WTC11 (cell line): Measurements from ENCODE around the gene LRRC8D.

Experiments
- CBFB ChIP-seq: sonication (generic); formaldehyde crosslinking; IDR thresholded peaks from 2 replicates; pipeline ENCODE4 v1.8.1; 2022; ENCODE audit warnings: mild to moderate bottlenecking, low read depth, missing genetic modification reagents
- JUN ChIP-seq: sonication (generic); formaldehyde crosslinking; IDR thresholded peaks from 2 replicates; pipeline ENCODE4 v1.8.0; 2023; ENCODE audit warnings: mild to moderate bottlenecking, missing genetic modification reagents
- NFYB ChIP-seq: sonication (generic); formaldehyde crosslinking; conservative IDR thresholded peaks from 2 replicates; pipeline ENCODE4 v1.8.0; 2022; ENCODE audit warnings: low read depth, missing genetic modification reagents
- NR2C2 ChIP-seq: sonication (generic); formaldehyde crosslinking; IDR thresholded peaks from 2 replicates; pipeline ENCODE4 v1.8.0; 2022; ENCODE audit warnings: mild to moderate bottlenecking, missing genetic modification reagents
- OVOL2 ChIP-seq: fragments of 250-450 bp; sonication (Bioruptor Pico); IDR thresholded peaks from 2 replicates; pipeline ENCODE4 v1.9.0; 2021; ENCODE audit warnings: mild to moderate bottlenecking, borderline replicate concordance
- TEAD4 ChIP-seq: sonication (generic); formaldehyde crosslinking; IDR thresholded peaks from 2 replicates; pipeline ENCODE4 v1.8.0; 2022; ENCODE audit warnings: mild to moderate bottlenecking, missing genetic modification reagents
- ZNF317 ChIP-seq: sonication (generic); formaldehyde crosslinking; IDR thresholded peaks from 2 replicates; pipeline ENCODE4 v1.8.1; 2023; ENCODE audit warnings: low read depth, mild to moderate bottlenecking, moderate library complexity, missing genetic modification reagents, borderline replicate concordance
- TF ChIP-seq, protein P1 (sequence below): fragments of 200-600 bp; IDR thresholded peaks from 2 replicates; pipeline ENCODE4 v1.8.0; 2022; ENCODE audit warnings: antibody characterized with exemption
- TF ChIP-seq, protein P2 (sequence below): sonication (generic); formaldehyde crosslinking; IDR thresholded peaks from 2 replicates; pipeline ENCODE4 v1.8.1; 2022; ENCODE audit warnings: mild to moderate bottlenecking, missing genetic modification reagents, moderate library complexity, borderline replicate concordance
- TF ChIP-seq, protein P3 (sequence below): sonication (generic); formaldehyde crosslinking; IDR thresholded peaks from 2 replicates; pipeline ENCODE4 v1.8.1; 2023; ENCODE audit warnings: mild to moderate bottlenecking, moderate library complexity, missing genetic modification reagents
- TF ChIP-seq, protein P4 (sequence below): sonication (generic); formaldehyde crosslinking; IDR thresholded peaks from 2 replicates; pipeline ENCODE4 v1.8.0; 2022; ENCODE audit warnings: missing genetic modification reagents
- TF ChIP-seq, protein P5 (sequence below): sonication (generic); formaldehyde crosslinking; conservative IDR thresholded peaks from 2 replicates; pipeline ENCODE4 v1.8.1; 2022; ENCODE audit warnings: mild to moderate bottlenecking, missing genetic modification reagents

DNA sequence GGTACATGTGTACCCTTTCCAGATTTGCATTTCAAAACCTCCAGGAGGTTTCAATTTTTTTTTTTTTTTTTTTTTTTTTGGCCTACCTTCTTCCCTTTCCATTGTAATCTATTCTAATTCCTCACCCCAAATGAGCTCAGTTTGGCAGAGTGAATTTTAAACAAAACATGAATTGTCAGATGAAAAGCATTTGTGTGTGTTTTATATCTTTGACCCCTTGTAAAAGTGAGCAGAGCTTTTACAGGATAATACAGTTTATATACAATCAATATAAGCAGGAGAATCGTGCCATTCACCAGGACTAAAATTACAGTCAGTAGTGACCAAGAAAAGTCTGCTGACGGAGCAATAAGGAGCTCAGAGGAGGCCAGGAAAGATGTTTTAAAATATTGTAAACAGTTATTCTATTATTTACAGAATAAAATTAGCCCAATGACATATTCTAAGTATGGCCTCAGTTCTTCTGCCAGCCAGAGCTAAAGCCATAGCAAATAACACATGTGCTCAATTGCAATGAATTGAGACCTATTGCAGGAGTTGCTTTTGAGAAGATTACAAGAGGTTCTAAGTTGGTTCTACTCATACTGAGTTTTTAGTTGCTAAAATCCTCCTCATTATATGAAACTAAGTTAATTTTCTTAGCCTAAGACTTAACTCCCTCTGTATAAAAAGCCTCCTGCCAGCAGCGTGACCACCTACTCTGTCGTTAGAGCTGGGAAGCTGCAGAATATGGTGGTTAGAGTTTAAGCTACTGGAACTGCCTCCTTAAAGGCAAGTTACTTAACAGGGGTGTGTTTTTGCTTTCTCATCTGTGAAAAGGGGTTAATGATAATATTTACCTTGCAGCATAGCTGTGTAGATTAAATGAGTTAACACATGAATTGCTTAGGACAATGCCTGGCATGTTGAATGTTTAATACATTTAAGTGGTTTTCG lies 123.3 kb downstream of the LRRC8D start:
- TF ChIP-seq ZNF317: no peak
- TF ChIP-seq JUN (CRISPR knock-in tag): no peak
- no peak for TF ChIP-seq NR2C2
- TF ChIP-seq, protein P1, sequence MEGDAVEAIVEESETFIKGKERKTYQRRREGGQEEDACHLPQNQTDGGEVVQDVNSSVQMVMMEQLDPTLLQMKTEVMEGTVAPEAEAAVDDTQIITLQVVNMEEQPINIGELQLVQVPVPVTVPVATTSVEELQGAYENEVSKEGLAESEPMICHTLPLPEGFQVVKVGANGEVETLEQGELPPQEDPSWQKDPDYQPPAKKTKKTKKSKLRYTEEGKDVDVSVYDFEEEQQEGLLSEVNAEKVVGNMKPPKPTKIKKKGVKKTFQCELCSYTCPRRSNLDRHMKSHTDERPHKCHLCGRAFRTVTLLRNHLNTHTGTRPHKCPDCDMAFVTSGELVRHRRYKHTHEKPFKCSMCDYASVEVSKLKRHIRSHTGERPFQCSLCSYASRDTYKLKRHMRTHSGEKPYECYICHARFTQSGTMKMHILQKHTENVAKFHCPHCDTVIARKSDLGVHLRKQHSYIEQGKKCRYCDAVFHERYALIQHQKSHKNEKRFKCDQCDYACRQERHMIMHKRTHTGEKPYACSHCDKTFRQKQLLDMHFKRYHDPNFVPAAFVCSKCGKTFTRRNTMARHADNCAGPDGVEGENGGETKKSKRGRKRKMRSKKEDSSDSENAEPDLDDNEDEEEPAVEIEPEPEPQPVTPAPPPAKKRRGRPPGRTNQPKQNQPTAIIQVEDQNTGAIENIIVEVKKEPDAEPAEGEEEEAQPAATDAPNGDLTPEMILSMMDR: no peak
- no peak for TF ChIP-seq CBFB
- TF ChIP-seq NFYB (CRISPR knock-in tag): no peak
- TF ChIP-seq, protein P2, sequence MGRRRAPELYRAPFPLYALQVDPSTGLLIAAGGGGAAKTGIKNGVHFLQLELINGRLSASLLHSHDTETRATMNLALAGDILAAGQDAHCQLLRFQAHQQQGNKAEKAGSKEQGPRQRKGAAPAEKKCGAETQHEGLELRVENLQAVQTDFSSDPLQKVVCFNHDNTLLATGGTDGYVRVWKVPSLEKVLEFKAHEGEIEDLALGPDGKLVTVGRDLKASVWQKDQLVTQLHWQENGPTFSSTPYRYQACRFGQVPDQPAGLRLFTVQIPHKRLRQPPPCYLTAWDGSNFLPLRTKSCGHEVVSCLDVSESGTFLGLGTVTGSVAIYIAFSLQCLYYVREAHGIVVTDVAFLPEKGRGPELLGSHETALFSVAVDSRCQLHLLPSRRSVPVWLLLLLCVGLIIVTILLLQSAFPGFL (CRISPR knock-in tag): no peak
- TF ChIP-seq, protein P3, sequence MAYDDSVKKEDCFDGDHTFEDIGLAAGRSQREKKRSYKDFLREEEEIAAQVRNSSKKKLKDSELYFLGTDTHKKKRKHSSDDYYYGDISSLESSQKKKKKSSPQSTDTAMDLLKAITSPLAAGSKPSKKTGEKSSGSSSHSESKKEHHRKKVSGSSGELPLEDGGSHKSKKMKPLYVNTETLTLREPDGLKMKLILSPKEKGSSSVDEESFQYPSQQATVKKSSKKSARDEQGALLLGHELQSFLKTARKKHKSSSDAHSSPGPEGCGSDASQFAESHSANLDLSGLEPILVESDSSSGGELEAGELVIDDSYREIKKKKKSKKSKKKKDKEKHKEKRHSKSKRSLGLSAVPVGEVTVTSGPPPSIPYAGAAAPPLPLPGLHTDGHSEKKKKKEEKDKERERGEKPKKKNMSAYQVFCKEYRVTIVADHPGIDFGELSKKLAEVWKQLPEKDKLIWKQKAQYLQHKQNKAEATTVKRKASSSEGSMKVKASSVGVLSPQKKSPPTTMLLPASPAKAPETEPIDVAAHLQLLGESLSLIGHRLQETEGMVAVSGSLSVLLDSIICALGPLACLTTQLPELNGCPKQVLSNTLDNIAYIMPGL: no peak
- TF ChIP-seq OVOL2: no peak
- TF ChIP-seq, protein P4, sequence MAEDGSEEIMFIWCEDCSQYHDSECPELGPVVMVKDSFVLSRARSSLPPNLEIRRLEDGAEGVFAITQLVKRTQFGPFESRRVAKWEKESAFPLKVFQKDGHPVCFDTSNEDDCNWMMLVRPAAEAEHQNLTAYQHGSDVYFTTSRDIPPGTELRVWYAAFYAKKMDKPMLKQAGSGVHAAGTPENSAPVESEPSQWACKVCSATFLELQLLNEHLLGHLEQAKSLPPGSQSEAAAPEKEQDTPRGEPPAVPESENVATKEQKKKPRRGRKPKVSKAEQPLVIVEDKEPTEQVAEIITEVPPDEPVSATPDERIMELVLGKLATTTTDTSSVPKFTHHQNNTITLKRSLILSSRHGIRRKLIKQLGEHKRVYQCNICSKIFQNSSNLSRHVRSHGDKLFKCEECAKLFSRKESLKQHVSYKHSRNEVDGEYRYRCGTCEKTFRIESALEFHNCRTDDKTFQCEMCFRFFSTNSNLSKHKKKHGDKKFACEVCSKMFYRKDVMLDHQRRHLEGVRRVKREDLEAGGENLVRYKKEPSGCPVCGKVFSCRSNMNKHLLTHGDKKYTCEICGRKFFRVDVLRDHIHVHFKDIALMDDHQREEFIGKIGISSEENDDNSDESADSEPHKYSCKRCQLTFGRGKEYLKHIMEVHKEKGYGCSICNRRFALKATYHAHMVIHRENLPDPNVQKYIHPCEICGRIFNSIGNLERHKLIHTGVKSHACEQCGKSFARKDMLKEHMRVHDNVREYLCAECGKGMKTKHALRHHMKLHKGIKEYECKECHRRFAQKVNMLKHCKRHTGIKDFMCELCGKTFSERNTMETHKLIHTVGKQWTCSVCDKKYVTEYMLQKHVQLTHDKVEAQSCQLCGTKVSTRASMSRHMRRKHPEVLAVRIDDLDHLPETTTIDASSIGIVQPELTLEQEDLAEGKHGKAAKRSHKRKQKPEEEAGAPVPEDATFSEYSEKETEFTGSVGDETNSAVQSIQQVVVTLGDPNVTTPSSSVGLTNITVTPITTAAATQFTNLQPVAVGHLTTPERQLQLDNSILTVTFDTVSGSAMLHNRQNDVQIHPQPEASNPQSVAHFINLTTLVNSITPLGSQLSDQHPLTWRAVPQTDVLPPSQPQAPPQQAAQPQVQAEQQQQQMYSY: no peak
- TF ChIP-seq, protein P5, sequence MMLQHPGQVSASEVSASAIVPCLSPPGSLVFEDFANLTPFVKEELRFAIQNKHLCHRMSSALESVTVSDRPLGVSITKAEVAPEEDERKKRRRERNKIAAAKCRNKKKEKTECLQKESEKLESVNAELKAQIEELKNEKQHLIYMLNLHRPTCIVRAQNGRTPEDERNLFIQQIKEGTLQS (CRISPR knock-in tag): no peak
- no peak for TF ChIP-seq TEAD4 (CRISPR knock-in tag)
